DMS79 treated with DMSO at 0.1 percent for 48 hours (cell line): ENCODE data around the gene RABGAP1L.
"Not testable (repeated sequence)": the region's sequence is repeated elsewhere in the genome, so short reads cannot be mapped to it uniquely, and the experiment has no call there.

ENCODE experiments used
- DNase-seq: peaks from one replicate; lab custom pipeline; 2025; lab: John Stamatoyannopoulos, UW

Gene RABGAP1L

DNA sequence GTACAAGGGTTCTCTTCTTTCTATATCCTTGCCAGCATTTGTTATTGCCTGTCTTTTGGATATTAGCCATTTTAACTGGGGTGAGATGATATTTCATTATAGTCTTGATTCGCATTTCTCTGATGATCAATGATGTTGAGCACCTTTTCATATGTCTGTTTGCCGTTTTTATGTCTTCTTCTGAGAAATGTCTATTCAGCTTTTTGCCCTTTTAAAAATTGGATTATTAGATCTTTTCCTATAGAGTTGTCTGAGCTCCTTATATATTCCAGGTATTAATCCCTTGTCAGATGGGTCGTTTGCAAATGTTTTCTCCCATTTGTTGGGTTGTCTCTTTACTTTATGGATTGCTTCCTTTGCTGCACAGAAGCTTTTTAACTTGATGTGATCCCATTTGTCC, 883.3 kb downstream of the RABGAP1L start:
- DNase-seq = no peak

DNA sequence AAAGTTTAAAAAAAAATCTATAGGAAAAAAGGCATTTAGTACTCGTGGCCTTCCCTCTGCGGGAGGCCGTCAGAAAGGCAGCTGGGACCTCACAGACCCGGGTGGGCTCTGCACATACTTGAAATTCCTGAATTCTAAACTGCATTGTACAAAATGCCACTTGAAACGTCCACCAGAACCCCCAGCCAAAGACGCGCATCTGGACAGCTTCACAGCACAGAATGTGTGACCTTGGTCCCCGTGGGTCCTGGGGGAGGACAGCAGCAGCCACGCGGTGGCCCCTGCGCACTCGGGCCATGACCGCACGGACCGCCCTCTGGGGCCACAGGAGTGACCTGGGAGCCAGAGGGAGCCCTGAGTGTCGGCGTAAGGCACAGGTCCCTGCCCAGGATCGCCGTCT, 884.5 kb downstream of the RABGAP1L start:
- no peak for DNase-seq

DNA sequence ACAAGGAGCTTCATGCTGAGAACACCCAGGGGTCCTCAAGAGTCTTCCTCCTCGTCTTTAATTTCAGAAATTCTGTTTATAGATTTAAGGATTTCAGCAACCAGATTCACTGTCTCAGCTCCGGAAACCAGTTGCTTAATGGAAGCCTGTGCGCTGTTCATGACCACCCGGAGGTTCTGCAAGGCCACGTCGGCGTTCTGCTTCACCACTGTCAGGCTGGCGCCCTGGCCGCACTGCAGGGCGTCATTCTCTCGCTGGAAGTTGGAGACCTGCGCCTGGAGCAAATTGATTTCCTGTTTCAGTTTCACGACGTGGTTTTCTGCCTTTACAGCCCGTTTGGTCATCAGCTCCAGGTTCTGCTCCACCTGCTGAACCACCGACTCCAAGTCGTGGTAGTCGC, 885.3 kb downstream of the RABGAP1L start:
- not testable (repeated sequence) for DNase-seq
